Endodermal cell (in vitro differentiated cells): Measurements from ENCODE around the gene ELP5. TPM values are rescaled to one million over a fixed set of nuclear protein-coding genes. Genes with fewer than 3 reads are reported as not detected.

Experiments
- DNase-seq: peaks from one replicate; pipeline ENCODE4 v3.0.0-alpha.2; 2017
- H3K27ac ChIP-seq: 2 replicates; pipeline ENCODE4 v1.5.1; 2013; ENCODE audit warnings: mild to moderate bottlenecking, low read depth, low read length, moderate library complexity
- H3K27me3 ChIP-seq: 2 replicates; pipeline ENCODE4 v1.6.1; 2013; ENCODE audit warnings: mild to moderate bottlenecking, low read length, moderate library complexity; ENCODE audit not compliant: insufficient read depth, control insufficient read depth, poor library complexity, severe bottlenecking
- H3K36me3 ChIP-seq: 2 replicates; pipeline ENCODE4 v1.7.0; 2013; ENCODE audit warnings: mild to moderate bottlenecking, low read length, moderate library complexity; ENCODE audit not compliant: control insufficient read depth, insufficient read depth
- H3K4me1 ChIP-seq: one replicate; pipeline ENCODE4 v1.7.0; 2013; ENCODE audit warnings: low read length; ENCODE audit not compliant: control insufficient read depth, insufficient read depth
- H3K4me3 ChIP-seq: 2 replicates; pipeline ENCODE4 v1.5.1; 2013; ENCODE audit warnings: mild to moderate bottlenecking, low read length, moderate library complexity
- H3K9ac ChIP-seq: 2 replicates; pipeline ENCODE4 v1.6.1; 2013; ENCODE audit warnings: mild to moderate bottlenecking, low read length, moderate library complexity; ENCODE audit not compliant: poor library complexity, severe bottlenecking; ENCODE audit errors: extremely low read depth
- H3K9me3 ChIP-seq: 2 replicates; pipeline ENCODE4 v1.6.1; 2013; ENCODE audit warnings: mild to moderate bottlenecking, low read length, moderate library complexity; ENCODE audit not compliant: control insufficient read depth
- H3K27ac Mint-ChIP-seq: 2 replicates; pipeline ENCODE4 v1.8.0; 2020; ENCODE audit warnings: mixed read lengths
- H3K27me3 Mint-ChIP-seq: 2 replicates; pipeline ENCODE4 v1.8.0; 2021; ENCODE audit warnings: mild to moderate bottlenecking, mixed read lengths; ENCODE audit not compliant: insufficient read depth
- H3K36me3 Mint-ChIP-seq: 2 replicates; pipeline ENCODE4 v1.8.0; 2020; ENCODE audit warnings: low read depth, mixed read lengths
- H3K4me1 Mint-ChIP-seq: 2 replicates; pipeline ENCODE4 v1.8.0; 2020; ENCODE audit warnings: mixed read lengths
- H3K4me3 Mint-ChIP-seq: 2 replicates; pipeline ENCODE4 v1.8.0; 2020; ENCODE audit warnings: mild to moderate bottlenecking, moderate library complexity, mixed read lengths
- H3K9me3 Mint-ChIP-seq: 2 replicates; pipeline ENCODE4 v1.8.0; 2020; ENCODE audit warnings: mild to moderate bottlenecking, mixed read lengths
- CTCF ChIP-seq: fragments of 200-600 bp; sonication (generic); conservative IDR thresholded peaks from 2 replicates; pipeline ENCODE4 v1.5.0; 2021; ENCODE audit warnings: antibody characterized with exemption, mild to moderate bottlenecking
- WGBS, 2 experiments: methylation state at CpG; one replicate each; pipeline versions ENCODE4 v1.1.5 to v1.1.7; 2013; ENCODE audit warnings: missing lambda C conversion rate in 2 of 2, mixed read lengths in 1 of 2; ENCODE audit not compliant: insufficient coverage in 1 of 2, insufficient read length in 1 of 2; 5-methylcytosine and 5-hydroxymethylcytosine counted together
- microRNA-seq: library from miRNA; unstranded; fragments of <30 nt; microRNA quantifications from one replicate; pipeline ENCODE4 v1.2.0, GENCODE V29; 2020; ENCODE audit warnings: borderline microRNAs expressed
- total RNA-seq, 2 donors: library from RNA; stranded (reverse); fragmentation: NEBNext Ultra II Directional in 1 of 2; extraction: Animal tissue kit (Norgen Biotek cat#: 25700) in 1 of 2; gene quantifications; 2 replicates in 1 of 2; 3 replicates in 1 of 2; pipeline ENCODE4 v1.2.1, GENCODE V29; 2021

ELP5 gene
- total RNA-seq, 2 donors from 2014 or later = 45.3 to 68.0 TPM

- no peaks in the 10 kb centered on the region for H3K9me3 Mint-ChIP-seq
- peak overlapping the region; percentile 88 for H3K4me3 Mint-ChIP-seq
- TF ChIP-seq CTCF = no peak
- DNase-seq = peak; percentile 94
- H3K9ac ChIP-seq = peak overlapping the region; percentile 91
- H3K27ac Mint-ChIP-seq = peak overlapping the region; percentile 97
- peaks cover 3% of the 10 kb centered on the region for H3K27me3 Mint-ChIP-seq
- no peaks in the 10 kb centered on the region for H3K4me1 ChIP-seq
- H3K27me3 ChIP-seq = no peaks in the 10 kb centered on the region
- peaks cover 42% of the 10 kb centered on the region for H3K36me3 ChIP-seq
- peaks cover 48% of the 10 kb centered on the region for H3K36me3 Mint-ChIP-seq
- H3K27ac ChIP-seq = peak overlapping the region; percentile 89
- H3K4me1 Mint-ChIP-seq = peaks cover 23% of the 10 kb centered on the region
- 0 to 2% methylated on average over 9 to 11 of the region's 14 CpGs for WGBS, 2 experiments
- peak overlapping the region; percentile 99 for H3K4me3 ChIP-seq
- H3K9me3 ChIP-seq = no peaks in the 10 kb centered on the region
Measured at GRCh38 chr17:7308625-7309433, 56.8 kb downstream of the ELP5 start.

Small RNA genes within 50 kb of the gene (microRNA-seq; reads per million reads assigned to microRNA genes)
- 118 reads per million, percentile 75 among the genes with 10 or more reads in this experiment for gene MIR324

Other genes with a start within 250 kb of the ELP5 start
- gene RNASEK, start 239.6 kb upstream of the ELP5 start, total RNA-seq = 100 to 1,000 TPM; 233 to 277 TPM
- 1 to 10 TPM; 2.9 to 7.0 TPM for gene BCL6B, start 229.2 kb upstream of the ELP5 start, total RNA-seq
- gene SLC16A13, start 216.2 kb upstream of the ELP5 start, total RNA-seq = 10 to 100 TPM; 18.8 to 19.9 TPM
- gene SLC16A11, start 208.1 kb upstream of the ELP5 start, total RNA-seq = under 1 TPM; 0.24 to 0.44 TPM
- not detected for gene CLEC10A, start 172.0 kb upstream of the ELP5 start, total RNA-seq
- gene ASGR2, start 137.4 kb upstream of the ELP5 start, total RNA-seq = under 1 TPM in 1 of 2 donors, not detected in 1; 0.44 TPM
- 10 to 100 TPM in 1 of 2 donors, 1 to 10 TPM in 1; 6.8 to 14.2 TPM for gene ASGR1, start 72.8 kb upstream of the ELP5 start, total RNA-seq
- gene DLG4, start 32.4 kb upstream of the ELP5 start, total RNA-seq = 10 to 100 TPM; 35.1 to 68.5 TPM
- gene ACADVL, start 32.3 kb upstream of the ELP5 start, total RNA-seq = 100 to 1,000 TPM; 337 to 459 TPM
- 100 to 1,000 TPM in 1 of 2 donors, 10 to 100 TPM in 1; 98.2 to 116 TPM for gene DVL2, start 17.7 kb upstream of the ELP5 start, total RNA-seq
- 10 to 100 TPM; 67.3 to 71.6 TPM for gene PHF23, start 12.8 kb upstream of the ELP5 start, total RNA-seq
- gene GABARAP, start 9.8 kb upstream of the ELP5 start, total RNA-seq = 100 to 1,000 TPM; 264 to 317 TPM
- 100 to 1,000 TPM; 123 to 125 TPM for gene CTDNEP1, start 481 bp upstream of the ELP5 start, total RNA-seq
- gene CLDN7, start 10.3 kb downstream of the ELP5 start, total RNA-seq = 100 to 1,000 TPM; 142 to 149 TPM
- 1 to 10 TPM; 2.2 to 5.4 TPM for gene SLC2A4, start 29.5 kb downstream of the ELP5 start, total RNA-seq
- 10 to 100 TPM in 1 of 2 donors, 1 to 10 TPM in 1; 6.6 to 15.9 TPM for gene YBX2, start 42.4 kb downstream of the ELP5 start, total RNA-seq
- 100 to 1,000 TPM; 488 to 556 TPM for gene EIF5A, start 55.4 kb downstream of the ELP5 start, total RNA-seq
- gene GPS2, start 63.1 kb downstream of the ELP5 start, total RNA-seq = 10 to 100 TPM; 43.6 to 47.2 TPM
- 10 to 100 TPM; 51.3 to 52.7 TPM for gene NEURL4, start 77.1 kb downstream of the ELP5 start, total RNA-seq
- gene ACAP1, start 84.3 kb downstream of the ELP5 start, total RNA-seq = 1 to 10 TPM; 4.5 to 8.4 TPM
- 1 to 10 TPM; 7.1 to 8.4 TPM for gene KCTD11, start 99.9 kb downstream of the ELP5 start, total RNA-seq
- not detected for gene TMEM95, start 102.9 kb downstream of the ELP5 start, total RNA-seq
- 10 to 100 TPM; 11.0 to 11.7 TPM for gene TNK1, start 128.9 kb downstream of the ELP5 start, total RNA-seq
- gene PLSCR3, start 142.3 kb downstream of the ELP5 start, total RNA-seq = 10 to 100 TPM; 21.0 to 26.2 TPM
- 100 to 1,000 TPM; 133 to 175 TPM for gene TMEM256, start 151.9 kb downstream of the ELP5 start, total RNA-seq
- 100 to 1,000 TPM in 1 of 2 donors, 10 to 100 TPM in 1; 78.5 to 121 TPM for gene NLGN2, start 155.6 kb downstream of the ELP5 start, total RNA-seq
- under 1 TPM; 0.46 to 0.49 TPM for gene SPEM1, start 168.1 kb downstream of the ELP5 start, total RNA-seq
- not detected for gene SPEM2, start 173.4 kb downstream of the ELP5 start, total RNA-seq
- not detected for gene SPEM3, start 176.6 kb downstream of the ELP5 start, total RNA-seq
- 1 to 10 TPM; 6.5 to 8.6 TPM for gene TMEM102, start 183.2 kb downstream of the ELP5 start, total RNA-seq
- gene FGF11, start 187.3 kb downstream of the ELP5 start, total RNA-seq = 1 to 10 TPM; 4.0 to 8.8 TPM
- 10 to 100 TPM in 1 of 2 donors, 1 to 10 TPM in 1; 8.7 to 11.6 TPM for gene CHRNB1, start 192.8 kb downstream of the ELP5 start, total RNA-seq
- gene ZBTB4, start 227.4 kb downstream of the ELP5 start, total RNA-seq = 10 to 100 TPM; 18.8 to 25.5 TPM
- gene SLC35G6, start 229.2 kb downstream of the ELP5 start, total RNA-seq = under 1 TPM in 1 of 2 donors, not detected in 1; 0.33 TPM
- gene POLR2A, start 232.2 kb downstream of the ELP5 start, total RNA-seq = 100 to 1,000 TPM; 129 to 189 TPM